IMR-90 (cell line): ENCODE measurements around the gene NEUROG3. TPM values are rescaled to one million over a fixed set of nuclear protein-coding genes. Genes with fewer than 3 reads are reported as not detected.

Source experiments
- ATAC-seq: fragments of 200-7000 bp; cut with Tn5 transposase; 2 replicates; pipeline ENCODE4 v1.9.1; 2020; ENCODE audit warnings: low read depth, mild to moderate bottlenecking, moderate library complexity
- BruUV-seq: library from RNA; stranded (reverse); fragments of 400-500 nt; replicated peaks from 2 replicates; lab custom pipeline; 2021; lab: Mats Ljungman, UMichigan
- CTCF ChIA-PET: fragments of 300-600 bp; formaldehyde crosslinking; extraction: SDS; loops from one replicate; lab custom pipeline; 2021; ENCODE audit warnings: antibody characterized with exemption; lab: Yijun Ruan, JAX
- POLR2A ChIA-PET: fragments of 300-600 bp; sonication (Branson Sonifier 250); formaldehyde crosslinking; loops from one replicate; lab custom pipeline; 2022; ENCODE audit warnings: antibody characterized with exemption; ENCODE audit not compliant: unreplicated experiment; lab: Charles Lee
- DNase-seq: peaks from one replicate; pipeline ENCODE4 v3.0.0; 2013
- H2AFZ ChIP-seq: replicated peaks from 2 replicates; pipeline ENCODE3; 2013; ENCODE audit warnings: low read length, mild to moderate bottlenecking; ENCODE audit not compliant: poor library complexity
- H2AK5ac ChIP-seq: 2 replicates; pipeline ENCODE4 v1.6.1; 2013; ENCODE audit warnings: low read depth, low read length, inconsistent platforms
- H2AK9ac ChIP-seq: replicated peaks from 2 replicates; pipeline ENCODE3; 2013; ENCODE audit warnings: mild to moderate bottlenecking, low read depth, low read length, moderate library complexity; ENCODE audit not compliant: poor library complexity
- H2BK120ac ChIP-seq: 2 replicates; pipeline ENCODE4 v1.6.1; 2013; ENCODE audit warnings: low read depth, low read length, inconsistent platforms
- H2BK15ac ChIP-seq: 3 replicates; pipeline ENCODE4 v1.6.1; 2013; ENCODE audit warnings: low read depth, low read length, inconsistent platforms
- H2BK20ac ChIP-seq: 2 replicates; pipeline ENCODE4 v1.6.1; 2013; ENCODE audit warnings: low read depth, mild to moderate bottlenecking, inconsistent platforms, low read length, moderate library complexity
- H2BK5ac ChIP-seq: 2 replicates; pipeline ENCODE4 v1.6.1; 2013; ENCODE audit warnings: mild to moderate bottlenecking, low read depth, low read length, inconsistent platforms; ENCODE audit not compliant: poor library complexity, severe bottlenecking
- H3K14ac ChIP-seq: replicated peaks from 2 replicates; pipeline ENCODE4 v1.6.1; 2013; ENCODE audit warnings: low read depth, low read length, inconsistent platforms
- H3K18ac ChIP-seq: 2 replicates; pipeline ENCODE4 v1.6.1; 2013; ENCODE audit warnings: low read depth, low read length, control low read depth
- H3K23ac ChIP-seq: 2 replicates; pipeline ENCODE4 v1.6.1; 2013; ENCODE audit warnings: low read depth, low read length, inconsistent platforms
- H3K27ac ChIP-seq: 2 replicates; pipeline ENCODE4 v1.5.1; 2013; ENCODE audit warnings: mild to moderate bottlenecking, control low read depth, low read length; ENCODE audit not compliant: insufficient read depth
- H3K27me3 ChIP-seq: 2 replicates; pipeline ENCODE4 v1.6.1; 2013; ENCODE audit warnings: low read length; ENCODE audit not compliant: control insufficient read depth, insufficient read depth
- H3K36me3 ChIP-seq: 2 replicates; pipeline ENCODE4 v1.6.1; 2013; ENCODE audit warnings: low read length, mixed read lengths; ENCODE audit not compliant: control insufficient read depth, insufficient read depth
- H3K4ac ChIP-seq: 2 replicates; pipeline ENCODE4 v1.6.1; 2013; ENCODE audit warnings: low read depth, low read length, inconsistent platforms
- H3K4me1 ChIP-seq: 2 replicates; pipeline ENCODE4 v1.6.1; 2013; ENCODE audit warnings: low read length, mixed read lengths; ENCODE audit not compliant: control insufficient read depth, insufficient read depth
- H3K4me2 ChIP-seq: 2 replicates; pipeline ENCODE4 v1.6.1; 2013; ENCODE audit warnings: low read depth, mild to moderate bottlenecking, control low read depth, low read length, moderate library complexity
- H3K4me3 ChIP-seq: 2 replicates; pipeline ENCODE4 v1.5.1; 2013; ENCODE audit warnings: low read depth, mild to moderate bottlenecking, control low read depth, low read length, moderate library complexity; ENCODE audit not compliant: insufficient read depth
- H3K56ac ChIP-seq: 2 replicates; pipeline ENCODE4 v1.6.1; 2013; ENCODE audit warnings: low read length, inconsistent platforms; ENCODE audit not compliant: insufficient read depth; ENCODE audit errors: extremely low read depth
- H3K79me1 ChIP-seq, 2 experiments: 2 replicates each; pipeline ENCODE4 v1.6.1; 2013; ENCODE audit warnings: low read length in 2 of 2, inconsistent platforms in 1 of 2, low read depth in 1 of 2
- H3K9ac ChIP-seq: 2 replicates; pipeline ENCODE4 v1.6.1; 2013; ENCODE audit warnings: low read depth, low read length, control low read depth
- H3K9me1 ChIP-seq: 2 replicates; pipeline ENCODE4 v1.6.1; 2013; ENCODE audit warnings: low read length, inconsistent platforms; ENCODE audit not compliant: insufficient read depth
- H3K9me3 ChIP-seq: 2 replicates; pipeline ENCODE4 v1.6.1; 2013; ENCODE audit warnings: low read length; ENCODE audit not compliant: control insufficient read depth, insufficient read depth
- H4K20me1 ChIP-seq: 2 replicates; pipeline ENCODE4 v1.6.1; 2013; ENCODE audit warnings: low read length, inconsistent platforms; ENCODE audit not compliant: insufficient read depth
- H4K5ac ChIP-seq: 2 replicates; pipeline ENCODE4 v1.6.1; 2013; ENCODE audit warnings: mild to moderate bottlenecking, low read depth, low read length, control low read depth
- H4K8ac ChIP-seq, 2 experiments: 2 replicates each; pipeline ENCODE4 v1.6.1; 2013; ENCODE audit warnings: low read depth in 2 of 2, low read length in 2 of 2, control low read depth in 1 of 2, inconsistent platforms in 1 of 2
- H4K91ac ChIP-seq: 2 replicates; pipeline ENCODE4 v1.6.1; 2013; ENCODE audit warnings: low read depth, low read length, inconsistent platforms; ENCODE audit not compliant: insufficient read depth
- FOS ChIP-seq: fragments of 150-350 bp; IDR thresholded peaks from 2 replicates; pipeline ENCODE4 v1.6.1; 2016; ENCODE audit warnings: low read depth, low read length
- NFE2L2 ChIP-seq: fragments of 150-350 bp; IDR thresholded peaks from 2 replicates; pipeline ENCODE4 v1.6.1; 2016; ENCODE audit warnings: low read depth, mild to moderate bottlenecking, low read length
- WGBS, 2 experiments: methylation state at CpG; one replicate each; pipeline versions ENCODE4 v1.1.5 to v1.1.7; 2013; ENCODE audit warnings: missing lambda C conversion rate in 2 of 2; ENCODE audit not compliant: insufficient read length in 1 of 2; ENCODE audit errors: extremely low coverage in 2 of 2; 5-methylcytosine and 5-hydroxymethylcytosine counted together
- dilution Hi-C: fragments of 300-500 bp; cut with HindIII; formaldehyde crosslinking; loops from one replicate; pipeline ENCODE4 v1.14.3; 2018; ENCODE audit warnings: low sequenced_read_pairs; ENCODE audit not compliant: unreplicated experiment
- in situ Hi-C: fragments of 300-500 bp; cut with MboI; formaldehyde crosslinking; loops from 3 replicates; pipeline ENCODE4 v1.14.3; 2019; ENCODE audit warnings: low sequenced_read_pairs, inconsistent platforms, mixed read lengths
- intact Hi-C: fragments of 100-400 bp; cut with micrococcal nuclease; formaldehyde crosslinking; loops from 2 replicates; pipeline ENCODE4 v1.10.0; 2022
- polyA plus RNA-seq, 3 experiments: library from polyadenylated mRNA; depleted of rRNA; stranded (reverse); fragments of >200 nt; gene quantifications; 2 replicates each; pipeline ENCODE4 v1.2.3, GENCODE V29; 2012; ENCODE audit warnings: low replicate concordance in 1 of 3
- total RNA-seq: library from RNA; depleted of rRNA; stranded (reverse); fragments of >200 nt; gene quantifications from 2 replicates; pipeline ENCODE4 v1.2.3, GENCODE V29; 2012
- TF ChIP-seq, protein P1 (sequence below): conservative IDR thresholded peaks from 2 replicates; pipeline ENCODE4 v1.5.1; 2012; ENCODE audit warnings: mild to moderate bottlenecking, low read depth, low read length, improper control_type of control experiment

NEUROG3 gene
- total and polyA plus RNA-seq, 2 of the 4 experiments (the other 2 are of a cell fraction) = not detected

DNA sequence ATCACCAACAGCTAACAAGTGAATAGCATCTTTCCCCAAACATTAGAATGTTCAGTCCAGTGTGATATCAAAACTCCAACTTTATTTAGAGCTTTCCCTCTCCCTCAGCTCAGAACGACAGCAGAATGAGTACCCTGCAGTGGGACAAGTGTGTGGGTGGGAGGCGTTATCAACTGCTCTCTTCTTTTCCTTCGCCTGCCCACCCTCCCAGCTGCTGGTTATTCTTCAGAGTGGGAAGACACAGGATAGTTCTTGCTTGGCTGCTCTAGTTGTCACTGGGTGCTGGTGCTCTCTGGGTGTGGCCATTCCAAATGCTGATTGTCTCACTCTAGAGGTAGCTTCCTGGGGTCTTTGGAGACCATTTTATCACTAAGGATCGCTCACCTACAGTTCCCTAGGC is 43.1 kb upstream of the NEUROG3 start:
- H4K20me1 ChIP-seq = no peaks in the 10 kb centered on the region
- dilution Hi-C loops = no loop called here
- H2BK120ac ChIP-seq = no peak overlapping the region
- ATAC-seq (no peak), DNase-seq (no peak)
- intact Hi-C loops = no loop called here
- no peak overlapping the region for H4K8ac ChIP-seq
- H2AFZ ChIP-seq = no peak overlapping the region
- no peaks in the 10 kb centered on the region for H3K79me1 ChIP-seq
- ChIA-PET POLR2A (no interaction called here), CTCF (no interaction called here)
- no peak overlapping the region for H3K56ac ChIP-seq
- no peak overlapping the region for H2AK9ac ChIP-seq
- WGBS, 2 experiments = 17% methylated on average over 1 of the region's 4 CpGs; no CpG with 5 or more reads in 1 of the 2 experiments
- no peaks in the 10 kb centered on the region for H3K36me3 ChIP-seq
- no peaks in the 10 kb centered on the region for H3K4me1 ChIP-seq
- no peak overlapping the region for H4K5ac ChIP-seq
- H2BK5ac ChIP-seq = no peak overlapping the region
- TF ChIP-seq FOS (no peak), NFE2L2 (no peak)
- TF ChIP-seq, protein P1, sequence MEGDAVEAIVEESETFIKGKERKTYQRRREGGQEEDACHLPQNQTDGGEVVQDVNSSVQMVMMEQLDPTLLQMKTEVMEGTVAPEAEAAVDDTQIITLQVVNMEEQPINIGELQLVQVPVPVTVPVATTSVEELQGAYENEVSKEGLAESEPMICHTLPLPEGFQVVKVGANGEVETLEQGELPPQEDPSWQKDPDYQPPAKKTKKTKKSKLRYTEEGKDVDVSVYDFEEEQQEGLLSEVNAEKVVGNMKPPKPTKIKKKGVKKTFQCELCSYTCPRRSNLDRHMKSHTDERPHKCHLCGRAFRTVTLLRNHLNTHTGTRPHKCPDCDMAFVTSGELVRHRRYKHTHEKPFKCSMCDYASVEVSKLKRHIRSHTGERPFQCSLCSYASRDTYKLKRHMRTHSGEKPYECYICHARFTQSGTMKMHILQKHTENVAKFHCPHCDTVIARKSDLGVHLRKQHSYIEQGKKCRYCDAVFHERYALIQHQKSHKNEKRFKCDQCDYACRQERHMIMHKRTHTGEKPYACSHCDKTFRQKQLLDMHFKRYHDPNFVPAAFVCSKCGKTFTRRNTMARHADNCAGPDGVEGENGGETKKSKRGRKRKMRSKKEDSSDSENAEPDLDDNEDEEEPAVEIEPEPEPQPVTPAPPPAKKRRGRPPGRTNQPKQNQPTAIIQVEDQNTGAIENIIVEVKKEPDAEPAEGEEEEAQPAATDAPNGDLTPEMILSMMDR = no peak
- no peaks in the 10 kb centered on the region for H3K9me1 ChIP-seq
- H3K18ac ChIP-seq = no peak overlapping the region
- BruUV-seq = no TSS peak
- peaks cover 48% of the 10 kb centered on the region for H3K27me3 ChIP-seq
- H4K91ac ChIP-seq = no peak overlapping the region
- H3K27ac ChIP-seq = no peak overlapping the region
- no peak overlapping the region for H3K23ac ChIP-seq
- H2AK5ac ChIP-seq = no peak overlapping the region
- H2BK20ac ChIP-seq = no peak overlapping the region
- H3K4ac ChIP-seq = no peak overlapping the region
- no peak overlapping the region for H3K9ac ChIP-seq
- H3K14ac ChIP-seq = no peak overlapping the region
- in situ Hi-C loops = no loop called here
- H2BK15ac ChIP-seq = no peak overlapping the region
- H3K4me3 ChIP-seq = no peak overlapping the region
- no peak overlapping the region for H3K4me2 ChIP-seq
- peaks cover 2% of the 10 kb centered on the region; the same call in 1 of the 2 replicates for H3K9me3 ChIP-seq
